Stimulated activated CD8-positive, alpha-beta memory T cell treated with anti-CD3 and anti-CD28 coated beads, Interleukin-15, amount 100 ng/mL, for 24 hours (primary cell): ENCODE measurements around the gene HPGDS.

Experiments used
- DNase-seq: peaks from one replicate; pipeline ENCODE4 v3.0.0-alpha.2; 2020; ENCODE audit warnings: low read depth

HPGDS gene

GRCh38 chr4:94253036-94253435 lies 89.6 kb downstream of the HPGDS start:
- DNase-seq: no peak

GRCh38 chr4:94251094-94251493 lies 91.5 kb downstream of the HPGDS start:
- DNase-seq: no peak
